Activated CD4-positive, alpha-beta T cell treated with anti-CD3 and anti-CD28 coated beads, Interleukin-2, amount 10 ng/mL, durations not matched to agents 24 days and 14 days (primary cell): ENCODE measurements around the gene MYL12A. TPM values are rescaled to one million over a fixed set of nuclear protein-coding genes. Genes with fewer than 3 reads are reported as not detected.
"Not testable (repeated sequence)": the region's sequence is repeated elsewhere in the genome, so short reads cannot be mapped to it uniquely, and the experiment has no call there.

Experiments used
- DNase-seq: peaks from one replicate; pipeline ENCODE4 v3.0.0; 2022
- H3K27ac Mint-ChIP-seq: one replicate; pipeline ENCODE4 v1.8.0; 2022; ENCODE audit warnings: mild to moderate bottlenecking, mixed read lengths
- H3K27me3 Mint-ChIP-seq: one replicate; pipeline ENCODE4 v1.8.0; 2022; ENCODE audit warnings: mixed read lengths
- H3K36me3 Mint-ChIP-seq: one replicate; pipeline ENCODE4 v1.8.0; 2022; ENCODE audit warnings: low read depth, mild to moderate bottlenecking, mixed read lengths
- H3K4me1 Mint-ChIP-seq: one replicate; pipeline ENCODE4 v1.8.0; 2021; ENCODE audit warnings: mixed read lengths
- H3K4me3 Mint-ChIP-seq: one replicate; pipeline ENCODE4 v1.8.0; 2022; ENCODE audit warnings: mild to moderate bottlenecking, moderate library complexity, mixed read lengths
- H3K9me3 Mint-ChIP-seq: one replicate; pipeline ENCODE4 v1.8.0; 2021; ENCODE audit warnings: mixed read lengths
- intact Hi-C: fragments of 100-400 bp; cut with micrococcal nuclease; formaldehyde crosslinking; loops from one replicate; pipeline ENCODE4 v1.15.1; 2023
- total RNA-seq: library from RNA; stranded (reverse); gene quantifications from 2 replicates; pipeline ENCODE4 v1.2.3, GENCODE V29; 2022

Gene MYL12A
- total RNA-seq, 1 donor from 2014 or later = 340 TPM

- H3K4me1 Mint-ChIP-seq = peaks cover 74% of the 10 kb centered on the region
- H3K4me3 Mint-ChIP-seq = no peak overlapping the region
- H3K9me3 Mint-ChIP-seq = no peaks in the 10 kb centered on the region
- DNase-seq = no peak
- peaks cover 28% of the 10 kb centered on the region for H3K36me3 Mint-ChIP-seq
- intact Hi-C loops = no loop called here
- no peak overlapping the region for H3K27ac Mint-ChIP-seq
- no peaks in the 10 kb centered on the region for H3K27me3 Mint-ChIP-seq
These were observed 20.7 kb downstream of the MYL12A start for GRCh38 chr18:3268306-3268705.

DNA sequence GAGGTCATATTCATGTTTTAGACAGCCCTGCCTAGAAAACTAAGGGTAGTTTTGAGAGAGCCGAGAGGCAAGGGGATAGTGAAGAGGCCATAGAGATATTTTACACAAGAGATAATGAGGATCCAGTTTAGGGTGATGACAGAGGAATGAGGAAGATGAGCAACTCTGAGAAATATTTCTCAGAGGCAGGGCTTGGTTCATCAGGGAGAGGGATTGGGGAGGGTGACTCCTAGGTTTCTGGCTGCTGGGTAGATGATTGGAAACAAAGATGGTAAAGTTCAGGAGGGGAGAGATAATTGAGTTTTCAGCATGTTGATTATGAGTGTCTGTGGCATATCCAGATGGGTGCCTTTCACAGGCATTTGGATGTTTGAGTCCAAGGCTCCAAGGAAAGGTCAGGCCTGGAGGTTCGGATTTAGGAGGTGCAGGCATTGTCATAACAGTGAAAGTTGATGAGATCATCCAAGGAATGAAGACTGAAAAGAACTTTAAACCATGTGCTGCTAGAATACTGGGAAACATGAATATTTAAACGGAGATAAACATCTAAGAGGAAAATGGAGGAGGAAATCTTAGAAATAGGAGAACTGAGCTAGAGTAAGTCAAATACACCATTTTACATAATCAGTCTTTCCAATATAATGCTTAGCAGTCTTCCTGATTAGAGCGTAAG lies 21.8 kb downstream of the MYL12A start:
- intact Hi-C loops = no loop called here
- no peaks in the 10 kb centered on the region for H3K9me3 Mint-ChIP-seq
- peak overlapping the region; percentile 2 for H3K4me3 Mint-ChIP-seq
- DNase-seq = no peak
- H3K4me1 Mint-ChIP-seq = peaks cover 66% of the 10 kb centered on the region
- peak overlapping the region; percentile 17 for H3K27ac Mint-ChIP-seq
- peaks cover 38% of the 10 kb centered on the region for H3K36me3 Mint-ChIP-seq
- no peaks in the 10 kb centered on the region for H3K27me3 Mint-ChIP-seq

DNA sequence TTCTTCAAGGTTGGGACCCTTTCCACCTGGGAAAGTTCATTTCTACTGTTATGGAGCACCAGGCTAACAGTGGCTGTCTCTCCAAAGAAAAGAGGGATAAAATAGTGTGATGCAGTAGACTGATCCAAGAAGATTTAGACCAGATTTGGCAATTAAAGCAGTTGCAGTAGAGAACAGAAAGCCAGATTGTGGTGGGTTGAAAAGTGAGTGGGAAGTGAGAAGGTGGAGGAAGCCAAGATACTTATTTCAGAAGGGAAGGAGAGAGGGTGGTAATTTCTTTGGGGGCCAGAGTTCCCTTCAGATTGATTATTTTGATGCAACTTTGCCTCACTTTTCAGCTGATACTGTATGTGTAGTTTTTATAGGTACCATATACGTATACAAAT lies 22.3 kb downstream of the MYL12A start:
- peaks cover 62% of the 10 kb centered on the region for H3K4me1 Mint-ChIP-seq
- H3K4me3 Mint-ChIP-seq = peak overlapping the region; percentile 21
- H3K27ac Mint-ChIP-seq = peak overlapping the region; percentile 54
- no peaks in the 10 kb centered on the region for H3K27me3 Mint-ChIP-seq
- H3K36me3 Mint-ChIP-seq = peaks cover 39% of the 10 kb centered on the region
- DNase-seq = no peak
- H3K9me3 Mint-ChIP-seq = no peaks in the 10 kb centered on the region
- intact Hi-C loops = no loop called here

GRCh38 chr18:3273042-3273441 lies 25.4 kb downstream of the MYL12A start:
- H3K9me3 Mint-ChIP-seq = no peaks in the 10 kb centered on the region
- H3K4me3 Mint-ChIP-seq = no peak overlapping the region
- H3K27me3 Mint-ChIP-seq = no peaks in the 10 kb centered on the region
- intact Hi-C loops = no loop called here
- H3K4me1 Mint-ChIP-seq = peaks cover 38% of the 10 kb centered on the region
- DNase-seq = peak; percentile 41
- peak overlapping the region; percentile 12 for H3K27ac Mint-ChIP-seq
- H3K36me3 Mint-ChIP-seq = peaks cover 45% of the 10 kb centered on the region

GRCh38 chr18:3277643-3278213 lies 30.1 kb downstream of the MYL12A start:
- H3K4me1 Mint-ChIP-seq, H3K9me3 Mint-ChIP-seq, intact Hi-C loops, H3K27me3 Mint-ChIP-seq, H3K4me3 Mint-ChIP-seq: not testable (repeated sequence)
- Mint-ChIP-seq H3K27ac (peak overlapping the region; percentile 32), H3K36me3 (peaks cover 37% of the 10 kb centered on the region)
- peak; percentile 34 for DNase-seq

- H3K4me1 Mint-ChIP-seq = peaks cover 4% of the 10 kb centered on the region
- peaks cover 20% of the 10 kb centered on the region for H3K36me3 Mint-ChIP-seq
- intact Hi-C loops = loop anchor here (2.0 to 5.0 kb wide), 3 partner anchors 167 to 718 kb away; no protein-coding TSS in a partner anchor
- no peaks in the 10 kb centered on the region for H3K27me3 Mint-ChIP-seq
- no peaks in the 10 kb centered on the region for H3K9me3 Mint-ChIP-seq
- H3K4me3 Mint-ChIP-seq = no peak overlapping the region
- peak; percentile 53 for DNase-seq
- H3K27ac Mint-ChIP-seq = no peak overlapping the region
These were observed 31.9 kb downstream of the MYL12A start for GRCh38 chr18:3279201-3280185.

DNA sequence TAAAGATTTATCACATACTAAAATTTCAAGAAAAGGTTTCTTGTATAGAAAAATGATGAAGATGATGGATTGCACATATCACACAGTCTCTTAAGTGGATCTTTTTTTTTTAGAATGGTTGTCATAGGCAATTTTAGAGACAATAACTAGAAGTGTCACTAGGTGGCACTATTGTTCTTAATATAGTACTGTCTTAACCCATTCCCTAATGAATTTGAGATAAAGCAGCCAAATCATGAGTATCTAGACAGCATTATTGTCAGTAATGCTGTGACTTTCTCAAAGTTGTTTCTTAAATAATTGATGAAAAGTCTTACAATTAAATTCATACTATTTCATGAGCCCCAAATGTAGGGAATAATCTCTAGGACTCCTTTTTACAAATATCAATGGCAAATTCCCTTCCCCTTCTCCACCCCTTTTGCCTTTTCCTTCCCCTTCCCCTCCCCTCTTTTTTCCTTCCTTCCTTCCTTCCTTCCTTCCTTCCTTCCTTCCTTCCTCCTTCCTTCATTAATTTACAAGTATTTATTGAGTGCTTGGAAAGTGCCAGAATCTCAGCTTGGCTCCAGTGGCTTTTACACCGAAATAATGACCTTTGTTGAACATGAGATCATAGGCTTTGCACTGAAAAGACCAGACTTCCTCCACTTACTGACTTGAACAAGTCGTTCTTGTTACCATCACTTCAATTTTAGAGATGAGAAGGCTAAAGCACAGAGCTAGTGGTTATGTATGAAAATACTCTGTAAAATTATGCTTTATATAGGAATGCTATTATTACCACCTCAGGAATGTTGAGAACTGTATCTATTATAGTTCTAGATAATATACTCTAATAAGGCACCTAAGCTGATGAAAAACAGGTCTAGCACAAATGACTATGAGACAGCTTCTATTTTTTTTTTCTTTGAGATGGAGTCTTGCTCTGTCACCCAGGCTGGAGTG lies 34.1 kb downstream of the MYL12A start:
- peak; percentile 79 for DNase-seq
- intact Hi-C loops = loop anchor here (1.0 to 5.0 kb wide), 7 partner anchors 16 to 716 kb away; no protein-coding TSS in a partner anchor
- Mint-ChIP-seq H3K27ac (no peak overlapping the region), H3K36me3 (peaks cover 12% of the 10 kb centered on the region), H3K4me3 (no peak overlapping the region), H3K27me3 (peaks cover 3% of the 10 kb centered on the region), H3K9me3 (no peaks in the 10 kb centered on the region), H3K4me1 (peaks cover 4% of the 10 kb centered on the region)

GRCh38 chr18:3283253-3283863 lies 35.8 kb downstream of the MYL12A start:
- Mint-ChIP-seq H3K27me3 (peaks cover 5% of the 10 kb centered on the region), H3K9me3 (no peaks in the 10 kb centered on the region), H3K36me3 (peaks cover 2% of the 10 kb centered on the region), H3K4me1 (peaks cover 4% of the 10 kb centered on the region), H3K4me3 (no peak overlapping the region), H3K27ac (no peak overlapping the region)
- peak; percentile 37 for DNase-seq
- intact Hi-C loops = loop anchor here (5.0 kb wide), 1 partner anchor 714 kb away; no protein-coding TSS in a partner anchor

DNA sequence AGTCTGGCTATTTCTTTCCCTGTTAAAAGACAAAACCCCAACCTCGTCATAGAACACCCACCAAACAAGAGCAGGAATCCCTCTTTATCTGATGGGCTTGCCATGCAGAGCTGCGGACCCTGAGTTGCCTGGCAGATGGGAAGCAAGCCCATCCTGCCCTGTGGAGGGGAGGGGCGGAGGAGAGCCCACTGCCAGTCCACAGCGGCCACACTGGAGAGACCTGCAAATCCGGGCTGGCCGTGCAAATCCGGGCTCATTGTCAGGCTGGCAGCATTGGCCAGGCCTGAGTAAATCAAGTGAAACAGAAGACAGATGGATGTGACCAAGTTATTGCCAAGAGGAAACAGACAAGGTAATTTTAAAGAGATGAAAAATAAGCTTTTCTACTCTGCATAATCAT lies 36.3 kb downstream of the MYL12A start:
- peaks cover 6% of the 10 kb centered on the region for H3K27me3 Mint-ChIP-seq
- no peaks in the 10 kb centered on the region for H3K9me3 Mint-ChIP-seq
- no peaks in the 10 kb centered on the region for H3K36me3 Mint-ChIP-seq
- intact Hi-C loops = loop anchor here (5.0 kb wide), 1 partner anchor 713 kb away; no protein-coding TSS in a partner anchor
- peaks cover 4% of the 10 kb centered on the region for H3K4me1 Mint-ChIP-seq
- no peak overlapping the region for H3K4me3 Mint-ChIP-seq
- no peak overlapping the region for H3K27ac Mint-ChIP-seq
- peak; percentile 44 for DNase-seq

GRCh38 chr18:3284501-3284900 lies 36.9 kb downstream of the MYL12A start:
- H3K27ac Mint-ChIP-seq = no peak overlapping the region
- H3K4me1 Mint-ChIP-seq = peaks cover 2% of the 10 kb centered on the region
- H3K27me3 Mint-ChIP-seq = peaks cover 7% of the 10 kb centered on the region
- DNase-seq = peak; percentile 36
- H3K36me3 Mint-ChIP-seq = no peaks in the 10 kb centered on the region
- intact Hi-C loops = loop anchor here (5.0 kb wide), 1 partner anchor 713 kb away; no protein-coding TSS in a partner anchor
- H3K9me3 Mint-ChIP-seq = no peaks in the 10 kb centered on the region
- no peak overlapping the region for H3K4me3 Mint-ChIP-seq

DNA sequence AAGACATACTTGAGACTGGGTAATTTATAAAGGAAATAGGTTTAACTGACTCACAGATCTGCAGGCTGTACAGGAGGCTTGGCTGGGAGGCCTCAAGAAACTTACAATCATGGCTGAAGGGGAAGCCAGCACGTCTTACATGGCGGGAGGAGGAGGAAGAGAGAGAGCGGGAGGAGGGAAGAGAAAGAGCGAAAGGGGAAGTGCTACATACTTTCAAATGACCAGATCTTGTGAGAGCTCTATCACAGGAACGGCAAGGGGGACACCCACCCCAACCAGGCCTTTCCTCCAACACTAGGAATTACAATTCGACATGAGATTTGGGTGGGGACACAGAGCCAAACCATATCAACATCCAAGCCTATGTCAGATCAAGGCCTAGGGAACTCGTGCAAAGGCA lies 38.6 kb downstream of the MYL12A start:
- Mint-ChIP-seq H3K4me1 (peaks cover 2% of the 10 kb centered on the region), H3K4me3 (no peak overlapping the region), H3K27ac (no peak overlapping the region), H3K27me3 (peaks cover 11% of the 10 kb centered on the region), H3K36me3 (no peaks in the 10 kb centered on the region), H3K9me3 (peaks cover 2% of the 10 kb centered on the region)
- intact Hi-C loops = no loop called here
- peak; percentile 49 for DNase-seq

DNA sequence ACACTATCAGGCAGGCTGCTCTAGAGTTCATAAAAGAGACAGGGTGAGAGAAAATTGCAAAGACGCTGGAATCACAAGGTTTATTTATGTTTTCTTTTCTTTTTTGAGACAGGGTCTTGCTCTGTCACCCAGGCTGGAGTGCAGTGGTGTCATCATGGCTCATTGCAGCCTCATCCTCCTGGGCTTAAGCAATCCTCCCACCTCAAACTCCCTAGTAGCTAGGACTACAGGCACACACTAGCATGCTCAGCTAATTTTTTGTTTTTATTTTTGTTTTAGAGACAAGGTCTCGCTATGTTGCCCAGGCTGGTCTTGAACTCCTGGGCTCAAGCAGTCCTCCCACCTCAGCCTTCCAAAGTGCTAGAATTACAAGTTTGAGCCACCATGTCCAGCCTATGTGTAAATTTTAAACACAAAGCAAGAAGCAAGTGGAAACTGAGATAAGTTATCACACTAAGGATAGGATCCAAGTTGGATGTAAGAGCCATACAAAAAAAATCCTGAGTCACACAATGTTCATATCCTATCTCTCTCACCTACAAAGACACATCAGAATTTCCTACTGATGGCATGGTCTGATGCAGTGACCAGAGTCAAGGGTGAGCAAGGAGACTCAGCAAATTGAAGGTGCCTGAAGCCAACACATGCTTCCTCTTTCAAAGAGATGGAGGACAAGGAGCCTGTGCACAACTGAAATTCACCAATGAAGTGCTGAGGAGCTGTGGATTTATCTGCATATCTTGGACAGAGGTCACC lies 45.8 kb downstream of the MYL12A start:
- no peak for DNase-seq
- H3K27me3 Mint-ChIP-seq = peaks cover 16% of the 10 kb centered on the region
- peaks cover 11% of the 10 kb centered on the region for H3K4me1 Mint-ChIP-seq
- peaks cover 12% of the 10 kb centered on the region for H3K9me3 Mint-ChIP-seq
- no peaks in the 10 kb centered on the region for H3K36me3 Mint-ChIP-seq
- intact Hi-C loops = no loop called here
- H3K27ac Mint-ChIP-seq = no peak overlapping the region
- H3K4me3 Mint-ChIP-seq = no peak overlapping the region
